Prostate gland (tissue), 2 donors: Measurements from ENCODE around the gene SOAT2. TPM values are rescaled to one million over a fixed set of nuclear protein-coding genes. Genes with fewer than 3 reads are reported as not detected.
A peak's percentile ranks its signal among the peaks of the same experiment; 100 is the strongest.

ENCODE experiments used
- DNase-seq: peaks from one replicate; pipeline ENCODE4 v3.0.0-alpha.2; 2019; ENCODE audit warnings: low spot score
- H3K27ac ChIP-seq, 2 donors: fragments of 200-600 bp; sonication (generic); 2 replicates each; pipeline ENCODE4 v1.5.1; 2017 to 2019
- H3K27me3 ChIP-seq: fragments of 200-600 bp; sonication (generic); replicated peaks from 2 replicates; pipeline ENCODE4 v1.5.1; 2019; ENCODE audit not compliant: insufficient read depth
- H3K36me3 ChIP-seq, 2 donors: fragments of 200-600 bp; sonication (generic); 1 replicate in 1 of 2; 2 replicates in 1 of 2; pipeline versions ENCODE4 v1.5.1 to v1.8.1; 2017 to 2019
- H3K4me1 ChIP-seq: fragments of 200-600 bp; sonication (generic); replicated peaks from 2 replicates; pipeline ENCODE4 v1.5.1; 2019
- H3K4me3 ChIP-seq, 2 donors: fragments of 200-600 bp; sonication (generic); 2 replicates each; pipeline ENCODE4 v1.5.1; 2017 to 2019
- H3K9me3 ChIP-seq: fragments of 200-600 bp; sonication (generic); 2 replicates; pipeline ENCODE4 v1.5.1; 2017
- POLR2A ChIP-seq: fragments of 450-650 bp; IDR thresholded peaks from one replicate; pipeline ENCODE4 v1.6.1; 2016; ENCODE audit warnings: antibody characterized with exemption, mild to moderate bottlenecking
- POLR2AphosphoS5 ChIP-seq: sonication (generic); formaldehyde crosslinking; IDR thresholded peaks from one replicate; pipeline ENCODE4 v1.6.1; 2017; ENCODE audit warnings: antibody characterized with exemption
- WGBS: methylation state at CpG from one replicate; pipeline ENCODE4 v1.1.5; 2018; 5-methylcytosine and 5-hydroxymethylcytosine counted together
- intact Hi-C: fragments of 100-400 bp; cut with DNase I; formaldehyde crosslinking; loops from one replicate; pipeline ENCODE4 v1.14.2; 2022
- total RNA-seq, 2 donors: library from RNA; depleted of rRNA; stranded (reverse); fragments of >200 nt; gene quantifications; one replicate each; pipeline ENCODE4 v1.1.0, GENCODE V29; 2016
- TF ChIP-seq, protein P1 (sequence below), 4 experiments: fragments of 200-600 bp in 2 of 4; fragments of 450-650 bp in 2 of 4; sonication (generic) in 2 of 4; IDR thresholded peaks; 1 replicate in 3 of 4; 2 replicates in 1 of 4; pipeline ENCODE4 v1.5.1; 2016 to 2019; ENCODE audit warnings: antibody characterized with exemption in 4 of 4, mild to moderate bottlenecking in 2 of 4, moderate library complexity in 2 of 4

Gene SOAT2
- total RNA-seq, 2 donors from 2014 or later: 0.14 to 0.28 TPM

DNA sequence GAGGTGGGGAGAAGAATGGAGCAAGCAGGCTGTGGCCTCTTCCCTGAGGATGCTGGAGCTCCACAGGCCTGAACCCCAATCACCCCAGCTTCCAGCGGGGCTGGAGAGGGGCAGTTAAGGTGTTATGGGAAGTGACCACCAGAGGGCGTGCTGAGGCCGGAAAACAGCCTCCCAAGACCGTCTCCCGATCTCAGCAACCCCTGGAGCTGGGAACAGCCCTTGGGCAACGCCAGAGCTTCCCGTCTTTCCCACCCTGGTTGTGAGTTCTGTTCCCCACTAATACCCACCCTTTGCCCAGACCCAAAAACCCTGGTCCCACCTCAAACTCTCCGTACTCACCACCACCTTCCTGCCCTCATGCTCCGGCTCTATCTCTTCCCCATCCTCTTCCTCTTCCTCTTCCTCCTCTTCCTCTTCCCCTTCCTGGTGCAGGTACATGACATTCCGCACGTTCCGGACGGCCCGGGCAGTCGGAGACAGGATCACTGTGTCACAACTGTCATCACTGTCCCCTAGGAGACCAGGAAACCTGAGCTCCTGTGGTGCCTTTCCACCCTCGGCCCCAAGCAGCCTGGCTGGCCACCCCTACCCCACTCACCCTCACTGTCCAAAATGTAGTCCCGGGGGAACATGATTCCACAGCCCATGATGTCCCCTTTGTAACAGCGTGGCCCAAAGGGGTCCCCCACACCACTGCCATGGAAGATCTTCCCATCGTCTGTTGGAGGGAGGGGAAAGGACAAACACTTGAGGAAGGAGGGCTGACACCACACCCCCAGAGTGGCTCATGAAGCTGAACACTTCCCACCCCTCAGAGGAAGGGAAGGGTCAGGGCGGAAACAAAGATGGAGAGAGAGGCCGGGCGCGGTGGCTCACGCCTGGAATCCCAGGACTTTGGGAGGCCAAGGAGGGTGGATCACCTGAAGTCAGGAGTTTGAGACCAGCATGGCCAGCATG is 37.0 kb upstream of the SOAT2 start:
- DNase-seq: no peak
- WGBS: 37% methylated on average over 24 of the region's 24 CpGs
- peak overlapping the region; percentile 58 to 70 for H3K27ac ChIP-seq
- no peaks in the 10 kb centered on the region for H3K27me3 ChIP-seq
- H3K4me1 ChIP-seq: peaks cover 8% of the 10 kb centered on the region
- intact Hi-C loops: loop anchor here (1.0 to 5.0 kb wide), 3 partner anchors 33 to 131 kb away; no protein-coding TSS in a partner anchor
- H3K9me3 ChIP-seq: no peaks in the 10 kb centered on the region
- H3K36me3 ChIP-seq: peaks cover 0 to 18% of the 10 kb centered on the region in 2 donors
- no peak overlapping the region for H3K4me3 ChIP-seq
- TF ChIP-seq, protein P1, sequence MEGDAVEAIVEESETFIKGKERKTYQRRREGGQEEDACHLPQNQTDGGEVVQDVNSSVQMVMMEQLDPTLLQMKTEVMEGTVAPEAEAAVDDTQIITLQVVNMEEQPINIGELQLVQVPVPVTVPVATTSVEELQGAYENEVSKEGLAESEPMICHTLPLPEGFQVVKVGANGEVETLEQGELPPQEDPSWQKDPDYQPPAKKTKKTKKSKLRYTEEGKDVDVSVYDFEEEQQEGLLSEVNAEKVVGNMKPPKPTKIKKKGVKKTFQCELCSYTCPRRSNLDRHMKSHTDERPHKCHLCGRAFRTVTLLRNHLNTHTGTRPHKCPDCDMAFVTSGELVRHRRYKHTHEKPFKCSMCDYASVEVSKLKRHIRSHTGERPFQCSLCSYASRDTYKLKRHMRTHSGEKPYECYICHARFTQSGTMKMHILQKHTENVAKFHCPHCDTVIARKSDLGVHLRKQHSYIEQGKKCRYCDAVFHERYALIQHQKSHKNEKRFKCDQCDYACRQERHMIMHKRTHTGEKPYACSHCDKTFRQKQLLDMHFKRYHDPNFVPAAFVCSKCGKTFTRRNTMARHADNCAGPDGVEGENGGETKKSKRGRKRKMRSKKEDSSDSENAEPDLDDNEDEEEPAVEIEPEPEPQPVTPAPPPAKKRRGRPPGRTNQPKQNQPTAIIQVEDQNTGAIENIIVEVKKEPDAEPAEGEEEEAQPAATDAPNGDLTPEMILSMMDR (IDR thresholded peaks at IDR 0.05): peak; percentile 80 to 95 (median 93)
- peak; percentile 62 for TF ChIP-seq POLR2AphosphoS5
- no peak for TF ChIP-seq POLR2A

- Histone ChIP-seq H3K27me3 (no peaks in the 10 kb centered on the region), H3K9me3 (no peaks in the 10 kb centered on the region), H3K4me1 (peaks cover 7% of the 10 kb centered on the region), H3K27ac (no peak overlapping the region), H3K36me3 (peaks cover 0 to 18% of the 10 kb centered on the region in 2 donors), H3K4me3 (no peak overlapping the region)
- WGBS: 78% methylated on average over 7 of the region's 7 CpGs
- intact Hi-C loops: loop anchor here (5.0 kb wide), 1 partner anchor 90 kb away; no protein-coding TSS in a partner anchor
- no peak for DNase-seq
- TF ChIP-seq POLR2AphosphoS5 (no peak), POLR2A (no peak)
- TF ChIP-seq, protein P1 (IDR thresholded peaks at IDR 0.05): no peak
These were observed 36.0 kb upstream of the SOAT2 start for GRCh38 chr12:53067074-53067992.

DNA sequence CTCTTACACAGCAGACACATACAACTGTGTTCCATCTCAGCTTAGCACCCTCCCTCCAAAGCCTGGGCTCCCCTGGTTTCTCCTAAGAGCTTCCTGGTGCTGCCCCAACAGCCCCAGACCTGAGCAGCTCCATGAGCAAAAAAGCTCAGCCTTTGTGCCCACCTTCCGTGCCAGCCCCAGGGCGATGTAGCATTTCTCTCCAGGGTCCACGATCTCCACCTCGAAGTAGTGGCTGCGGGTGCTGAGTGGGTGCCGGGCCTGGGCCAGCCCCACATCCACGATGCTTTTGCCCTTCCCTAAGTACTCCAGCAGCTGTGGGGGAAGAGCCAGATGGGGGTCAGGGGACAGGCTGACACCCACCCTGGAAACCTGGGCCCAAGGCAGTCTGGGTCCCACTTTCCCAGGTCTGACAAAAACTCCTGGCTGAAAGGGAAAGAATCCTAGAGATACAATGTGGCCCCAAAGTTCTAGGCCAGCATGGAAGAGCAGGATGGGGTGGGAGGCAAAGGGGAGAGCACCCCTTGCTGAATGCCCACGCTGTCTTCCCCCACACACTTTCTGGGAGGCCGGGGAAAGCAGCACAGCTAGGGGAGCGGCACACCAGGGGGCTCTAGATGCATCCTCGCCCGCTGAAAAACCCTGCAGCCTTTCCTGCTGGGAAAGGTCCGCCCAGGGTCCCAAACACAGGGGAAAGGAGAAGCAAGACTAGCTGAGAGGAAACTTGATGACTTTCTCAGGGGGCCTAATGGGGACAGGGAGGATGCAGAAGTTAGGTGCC is 35.1 kb upstream of the SOAT2 start:
- no peak overlapping the region for H3K4me3 ChIP-seq
- DNase-seq: no peak

More for the DNA sequence above, 35.1 kb upstream of the SOAT2 start:
- H3K4me1 ChIP-seq: peaks cover 7% of the 10 kb centered on the region
- no peaks in the 10 kb centered on the region for H3K27me3 ChIP-seq
- intact Hi-C loops: loop anchor here (5.0 kb wide), 1 partner anchor 89 kb away; no protein-coding TSS in a partner anchor
- H3K27ac ChIP-seq: peak overlapping the region; percentile 47 to 62
- peaks cover 0 to 18% of the 10 kb centered on the region in 2 donors for H3K36me3 ChIP-seq
- WGBS: 84% methylated on average over 13 of the region's 13 CpGs
- H3K9me3 ChIP-seq: no peaks in the 10 kb centered on the region
- TF ChIP-seq POLR2AphosphoS5 (no peak), POLR2A (no peak)
- TF ChIP-seq, protein P1 (IDR thresholded peaks at IDR 0.05): no peak
